DND-41 (cell line): Measurements from ENCODE around the gene SLC50A1.

Experiments used
- ATAC-seq: fragments of 200-7000 bp; cut with Tn5 transposase; 3 replicates; pipeline ENCODE4 v1.9.1; 2021; ENCODE audit warnings: low read depth; ENCODE audit not compliant: insufficient read depth
- DNase-seq: peaks from one replicate; pipeline ENCODE4 v3.0.0-alpha.2; 2020
- H2AFZ ChIP-seq: 2 replicates; pipeline ENCODE4 v1.6.0; 2012; ENCODE audit warnings: low read depth, low read length
- H3K27ac ChIP-seq: 2 replicates; pipeline ENCODE4 v1.5.1; 2012; ENCODE audit warnings: low read length, inconsistent platforms
- H3K27me3 ChIP-seq: fragments of 200-600 bp; sonication (generic); 2 replicates; pipeline ENCODE4 v1.6.0; 2012; ENCODE audit warnings: low read length, mild to moderate bottlenecking, inconsistent platforms; ENCODE audit not compliant: insufficient read depth, poor library complexity
- H3K36me3 ChIP-seq: 2 replicates; pipeline ENCODE4 v1.5.1; 2012; ENCODE audit warnings: low read length, inconsistent platforms; ENCODE audit not compliant: insufficient read depth
- H3K4me1 ChIP-seq: 2 replicates; pipeline ENCODE4 v1.5.1; 2012; ENCODE audit warnings: mild to moderate bottlenecking, low read length; ENCODE audit not compliant: insufficient read depth
- H3K4me2 ChIP-seq: 2 replicates; pipeline ENCODE4 v1.6.0; 2012; ENCODE audit warnings: mild to moderate bottlenecking, moderate library complexity, low read length, inconsistent platforms; ENCODE audit not compliant: insufficient read depth
- H3K4me3 ChIP-seq, 2 experiments: fragments of 200-600 bp in 1 of 2; shearing (Covaris generic) in 1 of 2; 2 replicates each; pipeline ENCODE4 v1.5.1; 2012 to 2016; ENCODE audit warnings: inconsistent platforms in 2 of 2, low read length in 2 of 2, mild to moderate bottlenecking in 2 of 2, low read depth in 1 of 2, moderate library complexity in 1 of 2
- H3K79me2 ChIP-seq: 2 replicates; pipeline ENCODE4 v1.6.0; 2012; ENCODE audit warnings: low read length, inconsistent platforms; ENCODE audit not compliant: insufficient read depth
- H3K9ac ChIP-seq: 2 replicates; pipeline ENCODE4 v1.6.0; 2012; ENCODE audit warnings: low read depth, mild to moderate bottlenecking, inconsistent platforms, low read length, moderate library complexity
- H3K9me3 ChIP-seq: 2 replicates; pipeline ENCODE4 v1.5.1; 2012; ENCODE audit warnings: low read length, moderate library complexity, mild to moderate bottlenecking, inconsistent platforms; ENCODE audit not compliant: insufficient read depth, severe bottlenecking
- H4K20me1 ChIP-seq: 2 replicates; pipeline ENCODE4 v1.6.0; 2012; ENCODE audit warnings: low read length; ENCODE audit not compliant: insufficient read depth
- CTCF ChIP-seq: IDR thresholded peaks from 2 replicates; pipeline ENCODE4 v1.5.1; 2012; ENCODE audit warnings: borderline replicate concordance, low read length, moderate library complexity, mild to moderate bottlenecking; ENCODE audit not compliant: poor library complexity, severe bottlenecking; ENCODE audit errors: extremely low read depth
- EZH2 ChIP-seq: IDR thresholded peaks from 3 replicates; pipeline ENCODE4 v1.6.1; 2012; ENCODE audit warnings: borderline replicate concordance, low read depth, mild to moderate bottlenecking, moderate library complexity, low read length, inconsistent platforms; ENCODE audit not compliant: severe bottlenecking

SLC50A1 gene

GRCh38 chr1:155178441-155179111, 42.9 kb downstream of the SLC50A1 start:
- no peak for DNase-seq
- Histone ChIP-seq H3K27ac (no peak overlapping the region), H4K20me1 (no peaks in the 10 kb centered on the region), H3K27me3 (no peaks in the 10 kb centered on the region), H3K9ac (no peak overlapping the region), H3K9me3 (no peaks in the 10 kb centered on the region), H3K4me2 (no peak overlapping the region), H2AFZ (no peak overlapping the region), H3K4me1 (peaks cover 31% of the 10 kb centered on the region), H3K36me3 (peaks cover 12% of the 10 kb centered on the region; the same call in 1 of the 2 replicates), H3K4me3 (no peak overlapping the region), H3K79me2 (no peaks in the 10 kb centered on the region)
- ATAC-seq, result no peak
- TF ChIP-seq EZH2, result no peak
- TF ChIP-seq CTCF, result no peak

- no peaks in the 10 kb centered on the region for H3K79me2 ChIP-seq
- no peaks in the 10 kb centered on the region for H3K9me3 ChIP-seq
- H3K4me3 ChIP-seq, result no peak overlapping the region
- no peaks in the 10 kb centered on the region for H3K27me3 ChIP-seq
- no peak overlapping the region for H3K9ac ChIP-seq
- H2AFZ ChIP-seq, result no peak overlapping the region
- H3K36me3 ChIP-seq, result peaks cover 12% of the 10 kb centered on the region; the same call in 1 of the 2 replicates
- peaks cover 23% of the 10 kb centered on the region for H3K4me1 ChIP-seq
- H3K4me2 ChIP-seq, result no peak overlapping the region
- DNase-seq, result no peak
- no peak for ATAC-seq
- no peaks in the 10 kb centered on the region for H4K20me1 ChIP-seq
- TF ChIP-seq EZH2 (no peak), CTCF (no peak)
- no peak overlapping the region for H3K27ac ChIP-seq
Observed at GRCh38 chr1:155179112-155180031, 43.7 kb downstream of the SLC50A1 start.

GRCh38 chr1:155181371-155182051, 45.9 kb downstream of the SLC50A1 start:
- Histone ChIP-seq H3K79me2 (no peaks in the 10 kb centered on the region), H3K36me3 (peaks cover 12% of the 10 kb centered on the region; the same call in 1 of the 2 replicates), H2AFZ (no peak overlapping the region), H3K27ac (no peak overlapping the region), H3K9ac (no peak overlapping the region), H3K4me3 (no peak overlapping the region), H3K4me2 (no peak overlapping the region), H3K4me1 (peaks cover 10% of the 10 kb centered on the region), H3K27me3 (no peaks in the 10 kb centered on the region), H3K9me3 (no peaks in the 10 kb centered on the region), H4K20me1 (no peaks in the 10 kb centered on the region)
- DNase-seq, result no peak
- ATAC-seq, result no peak
- TF ChIP-seq EZH2 (no peak), CTCF (no peak)
